Measurements from ENCODE around the gene SPATA12. TPM values are rescaled to one million over a fixed set of nuclear protein-coding genes. Genes with fewer than 3 reads are reported as not detected.

Gene SPATA12
- total and polyA plus RNA-seq, 2 donors (not counting 3 experiments of a cell fraction or from before 2014, with no cell fraction given) = 0.18 TPM; not detected in 1

DNA sequence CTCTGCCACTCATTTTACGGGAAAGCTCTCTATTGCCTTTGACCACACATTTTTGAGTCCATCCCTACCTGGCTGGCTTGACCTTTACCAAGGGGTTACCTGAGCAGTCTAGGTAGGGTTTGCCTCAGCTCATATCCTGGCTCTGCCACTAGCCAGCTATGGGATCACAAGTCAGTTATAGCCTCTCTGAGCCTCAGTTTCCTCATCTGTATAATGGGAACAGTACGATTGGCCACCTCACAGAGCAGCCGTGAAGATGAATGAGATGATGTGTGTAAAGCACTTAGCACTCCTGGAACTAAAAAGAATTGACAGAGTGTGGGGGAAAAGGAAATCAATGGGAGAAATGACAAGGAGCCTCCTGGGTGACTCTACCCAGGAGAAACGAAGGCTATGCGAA is 28.0 kb downstream of the SPATA12 start:
- TF ChIP-seq, protein P1, sequence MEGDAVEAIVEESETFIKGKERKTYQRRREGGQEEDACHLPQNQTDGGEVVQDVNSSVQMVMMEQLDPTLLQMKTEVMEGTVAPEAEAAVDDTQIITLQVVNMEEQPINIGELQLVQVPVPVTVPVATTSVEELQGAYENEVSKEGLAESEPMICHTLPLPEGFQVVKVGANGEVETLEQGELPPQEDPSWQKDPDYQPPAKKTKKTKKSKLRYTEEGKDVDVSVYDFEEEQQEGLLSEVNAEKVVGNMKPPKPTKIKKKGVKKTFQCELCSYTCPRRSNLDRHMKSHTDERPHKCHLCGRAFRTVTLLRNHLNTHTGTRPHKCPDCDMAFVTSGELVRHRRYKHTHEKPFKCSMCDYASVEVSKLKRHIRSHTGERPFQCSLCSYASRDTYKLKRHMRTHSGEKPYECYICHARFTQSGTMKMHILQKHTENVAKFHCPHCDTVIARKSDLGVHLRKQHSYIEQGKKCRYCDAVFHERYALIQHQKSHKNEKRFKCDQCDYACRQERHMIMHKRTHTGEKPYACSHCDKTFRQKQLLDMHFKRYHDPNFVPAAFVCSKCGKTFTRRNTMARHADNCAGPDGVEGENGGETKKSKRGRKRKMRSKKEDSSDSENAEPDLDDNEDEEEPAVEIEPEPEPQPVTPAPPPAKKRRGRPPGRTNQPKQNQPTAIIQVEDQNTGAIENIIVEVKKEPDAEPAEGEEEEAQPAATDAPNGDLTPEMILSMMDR (IDR thresholded peaks at IDR 0.05; ENCODE audit: extremely low read depth in 1 of 2, insufficient read depth in 1 of 2, low read depth in 1 of 2, low read length in 2 of 2) = no peak
- TF ChIP-seq POLR2A (IDR thresholded peaks at IDR 0.05; ENCODE audit: low read depth, low read length) = no peak
- no peak for TF ChIP-seq JUN (IDR thresholded peaks at IDR 0.05; ENCODE audit: borderline replicate concordance, insufficient read depth, insufficient read length, low read depth)
- TF ChIP-seq POLR2AphosphoS5 (IDR thresholded peaks at IDR 0.05; ENCODE audit: insufficient read depth, low read depth, low read length) = no peak
- no peak for TF ChIP-seq FOS (IDR thresholded peaks at IDR 0.05; ENCODE audit: borderline replicate concordance, insufficient read depth, low read length)
- no peak for TF ChIP-seq MYC (IDR thresholded peaks at IDR 0.05; ENCODE audit: low read depth, low read length)
- no peak for TF ChIP-seq EZH2 (IDR thresholded peaks at IDR 0.05; ENCODE audit: borderline replicate concordance, low read depth, low read length, severe bottlenecking)
- no peak for TF ChIP-seq GATA2 (IDR thresholded peaks at IDR 0.05; ENCODE audit: insufficient read depth, insufficient read length, low read depth, low read length)
- H3K27me3 ChIP-seq (ENCODE audit: control insufficient read depth in 2 of 2, insufficient read depth in 2 of 2, low read length in 2 of 2) = peaks cover 0 to 5% of the 10 kb centered on the region in 2 experiments
- H3K4me2 ChIP-seq (ENCODE audit: insufficient read depth, low read length) = no peak overlapping the region
- DNase-seq (ENCODE audit: low read depth, low spot score) (no peak), FAIRE-seq (no peak)
- no peak overlapping the region for H3K4me3 ChIP-seq (replicated peaks in 1 of 3; ENCODE audit: insufficient read depth in 1 of 3, low read depth in 1 of 3, low read length in 3 of 3)
- no peaks in the 10 kb centered on the region for H3K9me3 ChIP-seq (replicated peaks; ENCODE audit: control insufficient read depth, insufficient read depth, low read length)
- no peaks in the 10 kb centered on the region for H3K36me3 ChIP-seq (ENCODE audit: control insufficient read depth in 2 of 2, extremely low read depth in 1 of 2, insufficient read depth in 2 of 2, low read length in 2 of 2)
- intact Hi-C loops (cut with micrococcal nuclease) (no loop called here), dilution Hi-C loops (cut with MboI; ENCODE audit: extremely low pct_ligation_motif_present, low sequenced_read_pairs) (no loop called here)
- ChIA-PET CTCF (interaction anchor here (0.6 to 1.6 kb wide), 2 partner anchors 10 to 230 kb away, joined by 3 to 5 read pairs; no protein-coding TSS in a partner anchor), POLR2A (no interaction called here)
- no peaks in the 10 kb centered on the region for H3K4me1 ChIP-seq (ENCODE audit: control insufficient read depth, extremely low read depth, insufficient read depth, low read length)
- BruUV-seq (replicated peaks) = no TSS peak
- no peaks in the 10 kb centered on the region for H3K79me2 ChIP-seq (ENCODE audit: control insufficient read depth, insufficient read depth, low read length)
- H3K9me1 ChIP-seq (replicated peaks; ENCODE audit: control insufficient read depth, extremely low read depth, insufficient read depth, low read length) = no peaks in the 10 kb centered on the region
- H3K27ac ChIP-seq (ENCODE audit: insufficient read depth, low read depth, low read length) = no peak overlapping the region
- no peak overlapping the region for H3K9ac ChIP-seq (replicated peaks; ENCODE audit: extremely low read depth, insufficient read depth, low read length)
- H4K20me1 ChIP-seq (replicated peaks; ENCODE audit: control insufficient read depth, extremely low read depth, insufficient read depth, low read length) = no peaks in the 10 kb centered on the region
- no peak overlapping the region for H2AFZ ChIP-seq (ENCODE audit: low read depth, low read length)

All from endothelial cell of umbilical vein (primary cell).